ENCODE measurements around the gene PTRH1.

- TF ChIP-seq, protein P1, sequence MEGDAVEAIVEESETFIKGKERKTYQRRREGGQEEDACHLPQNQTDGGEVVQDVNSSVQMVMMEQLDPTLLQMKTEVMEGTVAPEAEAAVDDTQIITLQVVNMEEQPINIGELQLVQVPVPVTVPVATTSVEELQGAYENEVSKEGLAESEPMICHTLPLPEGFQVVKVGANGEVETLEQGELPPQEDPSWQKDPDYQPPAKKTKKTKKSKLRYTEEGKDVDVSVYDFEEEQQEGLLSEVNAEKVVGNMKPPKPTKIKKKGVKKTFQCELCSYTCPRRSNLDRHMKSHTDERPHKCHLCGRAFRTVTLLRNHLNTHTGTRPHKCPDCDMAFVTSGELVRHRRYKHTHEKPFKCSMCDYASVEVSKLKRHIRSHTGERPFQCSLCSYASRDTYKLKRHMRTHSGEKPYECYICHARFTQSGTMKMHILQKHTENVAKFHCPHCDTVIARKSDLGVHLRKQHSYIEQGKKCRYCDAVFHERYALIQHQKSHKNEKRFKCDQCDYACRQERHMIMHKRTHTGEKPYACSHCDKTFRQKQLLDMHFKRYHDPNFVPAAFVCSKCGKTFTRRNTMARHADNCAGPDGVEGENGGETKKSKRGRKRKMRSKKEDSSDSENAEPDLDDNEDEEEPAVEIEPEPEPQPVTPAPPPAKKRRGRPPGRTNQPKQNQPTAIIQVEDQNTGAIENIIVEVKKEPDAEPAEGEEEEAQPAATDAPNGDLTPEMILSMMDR (IDR thresholded peaks at IDR 0.05): no peak
- TF ChIP-seq POLR2A (IDR thresholded peaks at IDR 0.05): no peak
These were observed 24.3 kb upstream of the PTRH1 start for GRCh38 chr9:127739614-127740330.
